HG02798 (cell line): ENCODE results near the gene NRTN.
"Not testable (repeated sequence)": the region's sequence is repeated elsewhere in the genome, so short reads cannot be mapped to it uniquely, and the experiment has no call there.

Source experiments
- ATAC-seq: cut with Tn5 transposase; IDR thresholded peaks from one replicate; pipeline ENCODE4 v1.9.1; 2021; ENCODE audit warnings: mild to moderate bottlenecking; ENCODE audit not compliant: unreplicated experiment, poor library complexity

The NRTN gene

GRCh38 chr19:5864013-5864720 is 59.3 kb downstream of the NRTN start:
- no peak for ATAC-seq

GRCh38 chr19:5864725-5865486 is 60.0 kb downstream of the NRTN start:
- no peak for ATAC-seq

DNA sequence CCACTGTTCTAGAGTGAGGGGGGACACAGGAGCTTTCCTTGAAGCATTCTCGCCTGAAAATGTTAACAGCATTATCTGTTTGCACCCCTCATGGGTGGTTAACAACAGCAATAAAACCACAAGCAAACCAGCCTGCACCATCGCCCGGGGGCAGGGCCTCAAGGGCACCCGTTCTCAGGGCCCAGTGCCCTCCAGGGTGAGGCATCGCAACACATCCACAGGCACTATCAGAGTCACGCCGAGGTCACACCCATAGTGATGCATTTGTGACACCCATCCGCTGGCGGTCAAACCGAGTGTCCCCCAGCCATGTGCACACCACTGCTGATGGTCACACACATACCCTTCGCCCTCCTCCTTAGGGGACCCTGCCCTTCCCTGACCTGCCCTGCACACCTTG is 60.9 kb downstream of the NRTN start:
- no peak for ATAC-seq

- no peak for ATAC-seq
Measured at GRCh38 chr19:5867201-5868136, 62.6 kb downstream of the NRTN start.

DNA sequence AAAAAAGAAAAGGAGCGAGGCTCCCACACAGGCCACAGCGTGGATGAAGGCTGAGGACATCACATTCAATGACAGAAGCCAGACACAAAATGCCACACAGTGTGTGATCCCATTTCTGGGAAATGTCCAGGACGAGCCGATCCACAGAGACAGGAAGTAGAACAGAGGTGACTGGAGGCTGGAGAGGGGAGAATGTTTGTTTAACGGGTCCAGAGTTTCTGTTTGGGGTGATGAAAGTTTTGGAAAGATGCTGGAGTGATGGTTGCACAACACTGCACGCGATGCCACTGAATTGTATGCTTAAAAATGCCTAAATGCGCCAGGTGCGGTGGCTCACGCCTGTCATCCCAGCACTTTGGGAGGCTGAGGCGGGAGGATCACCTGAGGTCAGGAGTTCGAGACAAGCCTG is 66.1 kb downstream of the NRTN start:
- no peak for ATAC-seq

- no peak for ATAC-seq
Measured at GRCh38 chr19:5873617-5874199, 68.8 kb downstream of the NRTN start.

GRCh38 chr19:5874496-5874895 is 69.6 kb downstream of the NRTN start:
- ATAC-seq, result not testable (repeated sequence)

GRCh38 chr19:5877427-5877826 is 72.6 kb downstream of the NRTN start:
- no peak for ATAC-seq

DNA sequence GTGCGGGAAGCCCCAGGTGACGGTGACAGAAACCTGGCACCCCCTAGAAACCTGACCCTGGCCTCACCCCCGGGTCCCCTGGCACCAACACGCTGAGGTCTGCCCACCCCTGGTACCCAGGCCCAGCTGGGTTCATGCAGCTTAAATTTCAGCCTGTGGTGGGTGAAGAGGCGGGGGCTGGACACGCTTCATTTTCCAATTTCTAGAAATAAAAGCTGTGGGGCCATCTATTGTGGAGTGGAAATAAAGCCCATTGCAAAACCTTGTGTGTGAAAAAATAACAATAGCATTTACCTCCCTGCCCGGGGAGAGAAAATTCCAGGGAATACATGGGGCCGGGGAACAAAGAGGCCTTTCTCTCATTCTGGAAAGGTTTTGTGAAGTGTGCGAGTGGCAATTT is 73.0 kb downstream of the NRTN start:
- no peak for ATAC-seq
